DND-41 (cell line): ENCODE data around the gene TMCO4.

Experiments
- ATAC-seq: fragments of 200-7000 bp; cut with Tn5 transposase; 3 replicates; pipeline ENCODE4 v1.9.1; 2021; ENCODE audit warnings: low read depth; ENCODE audit not compliant: insufficient read depth
- DNase-seq: peaks from one replicate; pipeline ENCODE4 v3.0.0-alpha.2; 2020
- H2AFZ ChIP-seq: 2 replicates; pipeline ENCODE4 v1.6.0; 2012; ENCODE audit warnings: low read depth, low read length
- H3K27ac ChIP-seq: 2 replicates; pipeline ENCODE4 v1.5.1; 2012; ENCODE audit warnings: low read length, inconsistent platforms
- H3K27me3 ChIP-seq: fragments of 200-600 bp; sonication (generic); 2 replicates; pipeline ENCODE4 v1.6.0; 2012; ENCODE audit warnings: low read length, mild to moderate bottlenecking, inconsistent platforms; ENCODE audit not compliant: insufficient read depth, poor library complexity
- H3K36me3 ChIP-seq: 2 replicates; pipeline ENCODE4 v1.5.1; 2012; ENCODE audit warnings: low read length, inconsistent platforms; ENCODE audit not compliant: insufficient read depth
- H3K4me1 ChIP-seq: 2 replicates; pipeline ENCODE4 v1.5.1; 2012; ENCODE audit warnings: mild to moderate bottlenecking, low read length; ENCODE audit not compliant: insufficient read depth
- H3K4me2 ChIP-seq: 2 replicates; pipeline ENCODE4 v1.6.0; 2012; ENCODE audit warnings: mild to moderate bottlenecking, moderate library complexity, low read length, inconsistent platforms; ENCODE audit not compliant: insufficient read depth
- H3K4me3 ChIP-seq, 2 experiments: fragments of 200-600 bp in 1 of 2; shearing (Covaris generic) in 1 of 2; 2 replicates each; pipeline ENCODE4 v1.5.1; 2012 to 2016; ENCODE audit warnings: inconsistent platforms in 2 of 2, low read length in 2 of 2, mild to moderate bottlenecking in 2 of 2, low read depth in 1 of 2, moderate library complexity in 1 of 2
- H3K79me2 ChIP-seq: 2 replicates; pipeline ENCODE4 v1.6.0; 2012; ENCODE audit warnings: low read length, inconsistent platforms; ENCODE audit not compliant: insufficient read depth
- H3K9ac ChIP-seq: 2 replicates; pipeline ENCODE4 v1.6.0; 2012; ENCODE audit warnings: low read depth, mild to moderate bottlenecking, inconsistent platforms, low read length, moderate library complexity
- H3K9me3 ChIP-seq: 2 replicates; pipeline ENCODE4 v1.5.1; 2012; ENCODE audit warnings: low read length, moderate library complexity, mild to moderate bottlenecking, inconsistent platforms; ENCODE audit not compliant: insufficient read depth, severe bottlenecking
- H4K20me1 ChIP-seq: 2 replicates; pipeline ENCODE4 v1.6.0; 2012; ENCODE audit warnings: low read length; ENCODE audit not compliant: insufficient read depth
- CTCF ChIP-seq: IDR thresholded peaks from 2 replicates; pipeline ENCODE4 v1.5.1; 2012; ENCODE audit warnings: borderline replicate concordance, low read length, moderate library complexity, mild to moderate bottlenecking; ENCODE audit not compliant: poor library complexity, severe bottlenecking; ENCODE audit errors: extremely low read depth
- EZH2 ChIP-seq: IDR thresholded peaks from 3 replicates; pipeline ENCODE4 v1.6.1; 2012; ENCODE audit warnings: borderline replicate concordance, low read depth, mild to moderate bottlenecking, moderate library complexity, low read length, inconsistent platforms; ENCODE audit not compliant: severe bottlenecking

Gene TMCO4

GRCh38 chr1:19720973-19721372, 78.7 kb downstream of the TMCO4 start:
- Histone ChIP-seq H3K27me3 (peaks cover 4% of the 10 kb centered on the region), H3K4me2 (no peak overlapping the region), H3K27ac (no peak overlapping the region), H4K20me1 (no peaks in the 10 kb centered on the region), H3K79me2 (no peaks in the 10 kb centered on the region), H3K9me3 (no peaks in the 10 kb centered on the region), H3K9ac (no peak overlapping the region), H2AFZ (no peak overlapping the region), H3K4me3 (no peak overlapping the region), H3K4me1 (no peaks in the 10 kb centered on the region), H3K36me3 (no peaks in the 10 kb centered on the region)
- no peak for ATAC-seq
- no peak for DNase-seq
- TF ChIP-seq EZH2: no peak
- TF ChIP-seq CTCF: no peak

- H3K27ac ChIP-seq: no peak overlapping the region
- H3K4me1 ChIP-seq: no peaks in the 10 kb centered on the region
- peaks cover 4% of the 10 kb centered on the region for H3K27me3 ChIP-seq
- no peak overlapping the region for H3K9ac ChIP-seq
- no peak overlapping the region for H2AFZ ChIP-seq
- no peak for ATAC-seq
- no peaks in the 10 kb centered on the region for H4K20me1 ChIP-seq
- H3K4me2 ChIP-seq: no peak overlapping the region
- TF ChIP-seq CTCF (no peak), EZH2 (no peak)
- H3K9me3 ChIP-seq: no peaks in the 10 kb centered on the region
- H3K36me3 ChIP-seq: no peaks in the 10 kb centered on the region
- H3K4me3 ChIP-seq: no peak overlapping the region
- no peak for DNase-seq
- no peaks in the 10 kb centered on the region for H3K79me2 ChIP-seq
Observed at GRCh38 chr1:19720174-19720573, 79.5 kb downstream of the TMCO4 start.

- H4K20me1 ChIP-seq: no peaks in the 10 kb centered on the region
- TF ChIP-seq CTCF (no peak), EZH2 (no peak)
- H3K4me3 ChIP-seq: no peak overlapping the region
- DNase-seq (no peak), ATAC-seq (no peak)
- no peak overlapping the region for H3K4me2 ChIP-seq
- H3K79me2 ChIP-seq: no peaks in the 10 kb centered on the region
- H3K4me1 ChIP-seq: no peaks in the 10 kb centered on the region
- no peak overlapping the region for H3K27ac ChIP-seq
- no peaks in the 10 kb centered on the region for H3K9me3 ChIP-seq
- H3K36me3 ChIP-seq: no peaks in the 10 kb centered on the region
- no peaks in the 10 kb centered on the region for H3K27me3 ChIP-seq
- no peak overlapping the region for H2AFZ ChIP-seq
- H3K9ac ChIP-seq: no peak overlapping the region
Observed at GRCh38 chr1:19717467-19717866, 82.2 kb downstream of the TMCO4 start.
